B cell (primary cell): Measurements from ENCODE around the gene PRORP.

Experiments
- CTCF ChIP-seq: fragments of 200-600 bp; IDR thresholded peaks from one replicate; pipeline ENCODE4 v1.8.0; 2022; ENCODE audit warnings: antibody characterized with exemption, mild to moderate bottlenecking
- EZH2 ChIP-seq: IDR thresholded peaks from 2 replicates; pipeline ENCODE4 v1.6.1; 2012; ENCODE audit warnings: borderline replicate concordance, low read depth, mild to moderate bottlenecking, moderate library complexity, low read length; ENCODE audit not compliant: insufficient read depth, poor library complexity, severe bottlenecking

- TF ChIP-seq CTCF: no peak
- TF ChIP-seq EZH2: no peak
Observed at GRCh38 chr14:35146711-35147149, 24.4 kb downstream of the PRORP start.
